Measurements from ENCODE around the gene PPP2R2D. TPM values are rescaled to one million over a fixed set of nuclear protein-coding genes. Genes with fewer than 3 reads are reported as not detected.
A peak's percentile ranks its signal among the peaks of the same experiment; 100 is the strongest.

Gene PPP2R2D
- 39.2 TPM for polyA plus RNA-seq (2012; ENCODE audit: insufficient read depth, insufficient read length)

DNA sequence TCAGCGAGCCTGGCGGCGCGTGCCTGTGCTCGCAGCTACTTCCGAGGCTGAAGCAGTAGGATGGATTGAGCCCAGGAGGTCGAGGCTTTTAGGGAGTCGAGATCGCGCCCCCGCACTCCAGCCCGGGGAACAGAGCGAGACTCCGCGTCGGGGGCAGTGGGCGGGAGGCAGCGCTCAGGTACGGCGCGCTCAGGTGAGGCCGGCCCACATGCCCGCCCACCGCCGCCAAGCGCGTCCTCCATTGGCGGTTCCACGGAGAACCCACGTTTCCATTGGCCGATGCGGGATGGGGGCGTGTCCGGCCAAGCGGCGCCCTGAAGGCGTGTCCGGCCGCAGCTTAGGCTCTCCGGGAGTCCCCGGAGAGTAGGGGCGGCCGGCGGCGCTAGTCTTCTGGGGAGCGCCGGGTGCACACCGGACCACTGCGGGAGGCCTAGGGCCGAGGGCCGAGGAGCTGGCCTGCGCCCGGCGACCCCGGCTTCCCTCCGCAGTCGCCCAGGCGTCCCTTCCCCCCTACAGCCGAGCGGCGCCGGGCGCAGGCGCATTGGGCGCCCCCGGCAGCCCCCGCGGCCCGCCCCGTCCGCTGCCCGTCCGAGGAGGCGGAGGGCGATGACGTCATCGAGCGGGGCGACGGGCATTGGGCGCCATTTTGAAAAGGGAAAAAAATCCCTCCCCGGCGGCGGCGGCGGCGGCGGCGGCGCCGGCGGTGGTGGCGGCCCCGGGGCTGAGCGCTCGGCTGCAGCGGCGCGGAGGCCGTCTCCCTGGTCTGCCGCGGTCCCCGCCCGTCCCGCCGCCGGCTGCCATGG lies at the start of gene PPP2R2D:
Gene PPP2R2D (plus strand): TSS at position 659 of the 803 bp plus-strand sequence. CDS start 141 bp downstream, at position 800.
- H3K4me3 ChIP-seq (ENCODE audit: low read length), result peak within 1 kb of the TSS; percentile 72
- DNase-seq (ENCODE audit: low read depth, low spot score), result peak; percentile 87

DNA sequence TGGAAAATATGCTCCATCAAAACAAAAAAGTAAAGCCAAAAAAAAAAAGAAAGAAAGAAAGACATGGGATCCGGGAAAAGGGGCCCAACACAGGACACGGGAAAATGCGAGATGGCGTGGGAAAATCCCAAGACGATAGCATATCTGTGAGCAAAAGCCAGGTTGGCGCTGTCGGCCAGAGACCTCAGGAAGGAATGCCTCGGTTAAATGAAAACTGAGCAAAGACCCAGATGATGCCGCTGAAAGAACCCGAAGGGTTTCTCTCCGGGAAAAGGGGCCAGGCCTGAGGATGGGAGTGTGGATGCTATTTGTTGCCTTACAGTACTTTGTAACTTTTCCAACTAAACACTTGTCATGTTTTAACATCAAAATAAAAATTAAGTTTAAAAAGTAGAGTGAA lies 49.5 kb upstream of the PPP2R2D start:
- DNase-seq (ENCODE audit: low read depth, low spot score), result no peak
- no peak overlapping the region for H3K4me3 ChIP-seq (ENCODE audit: low read length)

DNA sequence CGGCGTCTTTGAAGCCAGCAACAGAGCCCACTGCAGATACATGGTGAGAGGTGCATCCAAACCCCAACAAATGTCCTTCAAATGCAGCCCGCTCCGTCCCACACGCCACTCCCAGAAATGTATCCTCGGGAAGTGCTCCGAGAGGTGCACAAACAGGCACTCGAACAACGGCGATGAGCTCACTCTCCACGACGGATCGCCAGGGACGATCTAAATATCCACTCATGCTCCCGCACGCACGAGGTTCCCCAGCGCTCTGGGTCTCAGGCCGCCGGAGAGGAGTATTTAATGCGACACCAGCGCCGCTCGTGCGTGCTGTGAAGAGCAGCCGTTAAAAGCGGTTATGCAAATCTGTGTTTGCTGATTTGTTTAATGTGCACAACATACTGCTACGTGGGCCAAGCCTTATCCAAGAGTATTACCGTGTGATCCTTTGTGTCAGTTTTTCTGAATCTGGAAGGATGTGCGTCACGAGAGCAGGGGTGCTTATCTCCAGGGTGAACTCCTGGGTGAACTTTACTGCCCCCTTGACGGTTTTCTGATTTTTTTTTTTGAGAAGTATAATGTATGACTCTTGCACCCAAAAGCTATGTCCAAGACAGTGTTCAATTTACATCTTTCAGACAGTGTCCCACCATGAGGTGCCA lies 48.5 kb upstream of the PPP2R2D start:
- H3K4me3 ChIP-seq (ENCODE audit: low read length), result no peak overlapping the region
- DNase-seq (ENCODE audit: low read depth, low spot score), result no peak

DNA sequence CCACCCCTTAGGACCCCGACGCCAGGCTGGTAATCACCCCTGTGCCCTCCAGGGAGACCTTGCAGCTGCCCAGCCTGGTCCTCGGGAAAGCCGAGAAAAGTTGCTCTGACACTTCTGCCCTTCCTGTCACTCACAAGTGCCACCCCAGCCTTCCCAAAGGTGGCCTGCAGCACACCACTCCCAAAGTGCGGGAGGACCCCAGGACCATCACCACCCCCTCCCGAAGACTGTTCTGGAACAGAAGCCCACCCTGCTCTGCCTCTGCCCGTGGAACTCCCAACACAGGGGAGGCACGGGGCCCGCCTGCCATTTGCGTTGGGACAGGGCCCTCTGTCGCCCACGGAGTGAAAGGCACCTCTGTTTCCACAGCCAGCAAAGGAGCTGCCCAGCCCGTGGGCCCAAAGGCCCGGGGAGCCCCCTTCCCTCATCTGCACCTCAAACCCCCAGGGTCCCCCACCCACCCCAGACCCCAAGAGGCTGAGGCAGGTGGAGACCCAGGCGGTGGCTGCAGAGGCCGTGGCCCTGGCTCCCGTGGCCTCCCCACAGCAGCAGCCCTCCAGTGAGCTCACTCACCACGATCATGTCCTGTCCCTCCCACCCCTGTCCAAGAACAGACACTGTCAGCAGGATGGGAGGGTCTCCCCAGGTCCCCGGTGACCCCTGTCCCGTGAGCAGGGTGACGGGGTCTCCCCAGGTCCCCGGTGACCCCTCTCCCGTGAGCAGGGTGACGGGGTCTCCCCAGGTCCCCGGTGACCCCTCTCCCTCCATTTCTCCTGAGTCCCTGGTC lies 47.8 kb upstream of the PPP2R2D start:
- no peak overlapping the region for H3K4me3 ChIP-seq (ENCODE audit: low read length)
- DNase-seq (ENCODE audit: low read depth, low spot score), result no peak

DNA sequence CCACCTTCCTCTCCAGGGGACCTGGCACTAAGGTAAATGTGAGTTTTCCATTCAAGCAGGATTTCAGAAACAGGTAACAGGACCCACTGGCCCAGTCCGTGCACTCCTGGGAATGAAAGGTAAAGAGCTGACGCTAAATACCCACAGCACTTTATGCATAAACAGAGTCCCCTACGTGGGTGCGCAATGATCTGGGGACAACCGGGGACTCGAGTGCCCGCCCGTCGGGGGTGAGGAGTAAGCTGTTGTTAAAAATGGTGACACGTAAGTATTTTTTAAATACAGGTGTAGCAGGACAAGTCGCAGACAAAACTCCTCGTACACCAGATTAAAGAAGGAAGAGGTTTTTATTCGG lies 47.2 kb upstream of the PPP2R2D start:
- no peak for DNase-seq (ENCODE audit: low read depth, low spot score)
- H3K4me3 ChIP-seq (ENCODE audit: low read length), result no peak overlapping the region

DNA sequence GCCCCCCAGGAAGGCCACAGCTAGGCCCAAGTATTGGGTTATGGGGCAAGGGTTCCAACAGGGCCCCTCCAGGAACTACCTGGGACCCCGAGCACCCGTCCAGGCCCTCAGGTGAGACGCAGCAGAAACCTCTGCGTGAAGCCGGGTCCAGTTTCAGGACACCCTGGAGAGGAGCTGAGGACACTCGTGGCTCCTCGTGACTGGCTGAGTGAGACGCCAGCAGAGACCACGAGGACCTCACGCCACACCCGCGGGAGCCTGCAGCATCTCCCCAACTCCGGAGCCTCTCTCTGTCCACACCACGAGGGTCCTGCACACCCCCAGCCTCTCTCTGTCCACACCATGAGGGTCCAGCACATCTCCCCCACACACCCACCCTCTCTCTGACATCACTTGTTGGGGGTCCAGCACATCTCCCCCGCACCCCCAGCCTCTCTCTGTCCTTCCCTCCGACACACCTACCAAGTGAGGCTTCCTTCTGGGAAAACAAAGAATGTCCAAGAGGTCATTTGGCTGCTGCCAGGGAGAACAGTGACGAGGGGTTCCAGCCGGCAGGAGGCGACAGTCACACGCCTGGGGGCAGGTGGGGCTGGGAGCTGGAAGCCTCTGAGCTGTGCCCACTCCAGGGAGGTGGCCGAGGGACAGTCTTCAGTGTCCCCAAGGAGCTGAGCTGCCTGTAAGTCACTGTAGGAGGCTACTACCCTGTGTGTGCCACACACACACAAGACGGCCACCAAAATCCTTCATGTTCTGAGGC lies 46.1 kb upstream of the PPP2R2D start:
- DNase-seq (ENCODE audit: low read depth, low spot score), result no peak
- H3K4me3 ChIP-seq (ENCODE audit: low read length), result no peak overlapping the region

DNA sequence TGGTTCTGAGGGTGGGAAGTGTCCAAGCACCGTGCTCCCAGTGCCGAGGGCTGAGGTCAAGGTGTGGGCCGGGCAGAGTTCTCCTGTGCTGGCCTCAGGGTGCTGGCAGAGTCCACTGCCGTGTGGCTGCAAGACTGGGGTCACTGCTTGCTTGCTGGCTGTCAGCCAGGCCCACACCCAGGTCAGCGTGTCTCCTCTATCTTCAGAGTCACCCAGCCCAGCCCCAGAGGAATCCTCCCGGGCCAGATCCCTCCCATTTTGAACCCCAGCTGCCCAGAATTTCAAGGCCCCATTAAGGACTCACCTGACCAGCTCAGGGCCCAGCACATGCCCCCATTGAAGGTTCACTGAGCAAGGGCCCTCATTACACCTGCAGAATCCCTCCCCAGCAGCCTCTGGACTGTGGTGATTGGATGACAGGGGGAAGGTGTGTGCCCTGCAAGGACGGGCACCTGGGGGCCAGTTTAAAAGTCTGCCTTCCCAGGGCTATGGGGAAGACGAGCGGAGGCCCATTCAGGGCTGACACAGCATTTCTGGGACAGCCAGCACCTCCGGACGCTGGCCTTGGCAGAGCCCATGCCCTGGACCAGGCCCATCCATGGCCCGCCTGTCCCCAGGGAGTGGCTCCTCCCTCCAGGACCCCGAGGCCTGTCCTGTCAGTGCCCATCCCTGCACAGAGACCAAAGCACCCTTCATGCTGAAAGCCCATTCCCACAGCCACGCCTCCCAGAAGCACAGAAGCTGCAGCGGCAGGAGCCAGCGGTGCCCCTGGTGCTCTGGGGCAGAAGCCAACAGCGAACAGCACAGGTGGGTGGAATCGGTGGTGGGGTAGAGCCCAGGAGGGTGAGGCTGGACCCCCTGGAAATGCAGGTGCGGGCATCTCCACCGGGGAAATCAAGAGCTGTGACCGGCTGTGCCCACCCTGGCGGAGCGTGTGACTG lies 45.1 kb upstream of the PPP2R2D start:
- DNase-seq (ENCODE audit: low read depth, low spot score), result no peak
- H3K4me3 ChIP-seq (ENCODE audit: low read length), result no peak overlapping the region

DNA sequence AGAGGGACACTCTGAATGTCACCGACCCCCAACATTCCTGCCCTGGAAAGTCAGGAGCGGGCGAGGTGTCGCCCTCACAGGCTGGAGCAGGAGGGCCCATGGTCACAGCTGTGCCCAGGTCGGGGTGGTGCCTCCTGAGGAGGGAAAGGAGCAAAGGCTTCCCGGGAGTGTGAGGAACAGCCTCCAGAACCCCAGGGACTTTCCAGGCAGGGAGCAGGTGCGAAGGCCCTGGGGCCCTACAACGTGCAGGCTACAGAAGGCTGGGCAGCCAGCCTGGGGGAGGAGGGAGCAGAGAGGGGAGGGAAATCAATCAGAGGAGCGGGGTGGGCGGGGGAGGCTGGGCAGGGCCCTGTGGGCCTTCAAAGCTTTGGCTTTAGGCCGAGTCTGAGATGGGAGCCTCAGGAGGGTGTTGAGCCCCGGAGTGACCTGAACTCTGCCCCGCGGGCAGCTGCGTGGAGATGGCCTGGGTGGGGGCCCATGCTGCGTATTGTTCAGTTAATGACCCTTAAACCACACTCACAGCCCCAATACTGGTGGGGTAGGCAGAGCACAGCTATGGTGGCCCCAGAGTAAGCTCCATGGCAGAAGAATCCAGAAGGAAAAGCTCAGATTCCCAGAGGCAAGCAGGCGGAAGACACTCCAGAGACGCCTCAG lies 44.2 kb upstream of the PPP2R2D start:
- H3K4me3 ChIP-seq (ENCODE audit: low read length), result no peak overlapping the region
- DNase-seq (ENCODE audit: low read depth, low spot score), result no peak

DNA sequence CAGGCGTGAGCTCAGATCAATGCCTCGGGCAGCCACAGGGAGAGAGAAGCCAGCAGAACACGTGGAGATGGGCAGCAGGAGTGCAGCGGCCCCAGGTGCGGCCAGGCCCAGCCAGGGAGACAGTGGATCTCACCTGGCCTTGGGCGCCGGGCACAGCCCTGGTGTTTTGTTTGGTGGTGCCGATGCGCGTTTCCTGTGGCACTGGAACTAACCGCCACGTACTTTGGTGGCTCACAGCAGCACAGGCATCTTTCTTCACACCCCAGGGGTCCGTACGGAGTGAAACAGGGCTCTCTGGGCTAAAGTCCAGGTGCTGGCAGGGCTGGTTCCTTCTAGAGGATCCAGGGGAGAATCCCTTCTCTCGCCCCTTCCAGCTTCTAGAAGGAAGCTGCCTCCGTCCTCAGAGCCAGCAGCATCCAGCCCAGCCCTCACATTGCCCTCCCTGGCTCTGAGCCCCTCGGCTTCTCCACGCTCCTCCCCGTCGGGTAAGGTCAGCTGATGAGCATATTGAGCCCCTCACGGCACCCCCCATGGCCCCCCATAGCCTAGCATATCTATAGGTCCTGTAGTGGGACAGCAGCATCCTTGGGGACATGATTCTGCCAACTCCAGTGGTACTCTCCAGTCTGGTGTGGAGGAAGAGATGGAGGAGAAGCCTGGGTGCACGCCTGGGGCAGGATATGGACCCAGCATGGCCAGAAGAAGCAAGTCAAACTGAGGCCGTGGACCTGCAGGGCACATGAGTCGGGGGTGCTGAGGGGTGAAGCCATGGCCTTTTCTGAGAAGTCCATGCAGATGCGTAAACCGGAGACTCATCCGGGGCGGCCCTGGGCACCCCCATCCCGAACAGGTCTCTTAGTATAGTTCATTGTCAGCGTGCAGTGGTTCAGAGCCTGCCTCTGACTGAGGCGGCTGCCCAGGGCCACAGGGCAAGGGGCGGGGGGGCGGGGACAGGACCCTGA lies 43.4 kb upstream of the PPP2R2D start:
- H3K4me3 ChIP-seq (ENCODE audit: low read length), result no peak overlapping the region
- no peak for DNase-seq (ENCODE audit: low read depth, low spot score)

DNA sequence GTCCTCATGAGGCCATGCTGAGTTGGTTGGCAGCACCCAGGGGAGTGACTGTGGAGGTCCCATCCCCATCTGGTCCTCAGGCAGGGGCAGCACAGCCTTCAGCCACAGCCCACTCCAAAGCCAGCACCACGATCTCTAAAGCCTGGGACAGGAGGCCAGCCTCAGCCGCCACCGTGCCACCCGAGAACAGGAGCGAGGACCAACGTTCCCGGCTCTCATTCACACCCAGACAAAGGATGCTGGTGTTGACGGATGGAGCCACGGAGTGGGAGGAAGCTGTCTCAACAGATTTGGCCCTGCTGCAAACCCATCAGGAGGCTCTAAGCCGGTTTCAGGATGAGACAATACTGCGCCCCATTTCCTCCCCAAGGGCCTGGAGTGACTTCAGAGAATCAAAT lies 42.7 kb upstream of the PPP2R2D start:
- no peak for DNase-seq (ENCODE audit: low read depth, low spot score)
- H3K4me3 ChIP-seq (ENCODE audit: low read length), result no peak overlapping the region

DNA sequence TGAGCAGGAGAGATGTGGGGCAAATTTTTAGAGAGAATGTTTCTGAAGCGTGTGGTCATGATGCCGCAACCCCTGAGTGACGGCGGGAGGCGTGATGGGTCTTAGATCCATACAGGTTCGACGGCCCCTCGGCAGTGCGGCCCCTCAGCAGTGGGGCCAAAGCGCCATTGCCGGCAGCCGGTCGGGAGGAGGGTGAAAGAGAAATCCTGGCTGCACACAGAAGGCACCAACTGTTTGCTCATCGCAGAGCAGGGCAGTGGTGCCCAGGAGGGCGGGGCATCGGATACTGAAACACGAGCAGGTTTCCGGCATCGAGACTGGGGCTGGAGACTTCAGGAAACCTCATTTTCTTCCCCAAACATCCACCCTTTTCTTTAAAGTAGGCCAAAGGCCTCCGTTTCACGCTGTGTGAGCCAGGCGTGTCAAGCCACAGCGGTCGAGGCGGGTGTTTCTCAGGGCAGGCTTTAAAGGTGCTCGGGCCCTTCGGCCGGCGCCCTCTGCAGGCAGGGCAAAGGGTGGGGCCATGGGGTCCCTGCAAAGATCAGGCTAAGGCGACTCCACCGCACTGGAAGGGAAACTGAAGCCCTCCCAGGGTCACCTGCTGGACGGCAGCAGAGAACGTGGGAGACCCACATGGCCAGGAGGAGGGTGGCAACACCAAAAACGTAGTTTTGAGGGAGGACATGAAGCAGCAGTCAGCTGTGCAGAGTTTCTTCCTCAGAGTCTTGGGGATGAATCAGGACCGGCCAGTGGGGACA lies 42.0 kb upstream of the PPP2R2D start:
- no peak overlapping the region for H3K4me3 ChIP-seq (ENCODE audit: low read length)
- DNase-seq (ENCODE audit: low read depth, low spot score), result no peak

DNA sequence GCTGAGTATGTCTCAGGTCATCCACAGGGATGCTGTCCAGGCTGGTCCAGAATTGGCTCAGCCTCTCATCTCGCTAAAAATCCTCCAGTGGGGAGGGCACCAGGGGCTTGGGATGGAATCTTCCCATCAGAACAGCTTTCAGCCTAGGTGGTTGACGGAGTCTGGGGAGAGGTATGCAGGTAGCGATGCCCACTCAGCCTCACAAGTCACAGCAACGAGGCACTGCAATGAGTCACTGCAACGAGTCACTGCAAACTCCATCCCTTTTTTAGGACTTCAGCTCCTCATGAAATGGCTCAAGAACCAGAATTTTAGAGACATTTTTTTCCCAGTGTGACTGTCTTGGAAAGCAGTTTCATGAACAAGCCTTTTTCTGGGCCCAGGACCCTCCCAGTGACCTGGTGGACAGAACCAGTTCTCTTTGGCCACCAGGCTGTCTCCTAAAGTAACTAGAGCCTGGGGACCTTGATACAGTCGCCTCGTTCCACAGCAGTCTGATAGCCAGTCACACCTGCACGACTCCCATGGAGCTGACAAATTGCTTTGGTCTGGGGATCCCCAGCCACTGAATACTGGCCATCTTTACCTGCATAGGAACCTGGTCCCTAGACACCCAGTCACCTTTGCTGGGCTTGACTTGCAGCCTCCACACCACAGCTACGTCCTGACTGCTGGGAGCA lies 41.3 kb upstream of the PPP2R2D start:
- no peak for DNase-seq (ENCODE audit: low read depth, low spot score)
- no peak overlapping the region for H3K4me3 ChIP-seq (ENCODE audit: low read length)

DNA sequence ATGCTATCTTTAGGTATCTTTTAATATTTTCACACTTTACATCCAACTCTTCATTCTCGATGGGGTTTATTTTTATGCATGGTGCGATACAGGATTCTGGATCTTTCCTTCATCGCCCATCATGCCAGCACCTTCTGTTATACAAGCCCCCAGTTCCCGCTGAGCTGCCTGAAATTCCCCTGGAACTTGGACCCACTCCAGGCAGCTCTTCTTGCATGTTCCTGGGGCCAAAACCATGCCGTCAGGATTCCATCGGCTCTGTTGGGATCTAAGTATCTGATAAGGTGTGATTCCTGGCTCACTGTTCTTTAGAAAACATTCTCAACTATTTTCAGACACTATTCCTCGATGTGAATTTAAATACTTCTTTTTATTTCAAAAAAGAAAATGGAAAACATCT lies 40.5 kb upstream of the PPP2R2D start:
- no peak overlapping the region for H3K4me3 ChIP-seq (ENCODE audit: low read length)
- DNase-seq (ENCODE audit: low read depth, low spot score), result no peak

DNA sequence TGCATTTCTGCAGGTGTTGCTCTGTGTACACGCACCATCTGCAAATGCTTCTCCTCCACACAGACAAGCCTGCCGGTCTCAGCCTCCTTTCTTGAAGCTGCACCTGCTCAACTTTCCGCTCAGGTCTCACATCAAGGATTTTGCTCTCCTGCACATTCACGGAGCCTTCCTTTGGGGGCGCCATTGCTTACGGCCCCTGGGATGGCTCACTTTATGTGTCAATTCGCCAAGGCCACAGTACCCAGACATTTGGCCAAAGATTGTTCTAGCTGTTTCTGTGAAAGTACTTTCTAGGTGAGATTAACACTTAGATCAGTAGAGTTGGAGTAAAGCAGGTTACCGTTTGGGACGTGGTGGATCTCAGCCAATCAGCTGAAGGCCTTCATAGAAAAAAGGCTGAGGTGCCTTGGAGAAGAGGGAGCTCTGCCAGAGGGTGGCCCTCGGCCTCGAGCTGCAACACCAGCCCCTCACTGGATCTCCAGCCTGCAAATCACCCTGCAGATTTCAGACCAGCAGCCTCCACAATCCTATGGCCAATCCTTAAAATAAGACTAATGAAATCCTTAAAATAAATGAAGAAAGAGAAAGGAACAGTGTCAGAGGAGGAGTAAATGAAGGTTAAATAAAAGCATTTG lies 39.9 kb upstream of the PPP2R2D start:
- DNase-seq (ENCODE audit: low read depth, low spot score), result no peak
- no peak overlapping the region for H3K4me3 ChIP-seq (ENCODE audit: low read length)

DNA sequence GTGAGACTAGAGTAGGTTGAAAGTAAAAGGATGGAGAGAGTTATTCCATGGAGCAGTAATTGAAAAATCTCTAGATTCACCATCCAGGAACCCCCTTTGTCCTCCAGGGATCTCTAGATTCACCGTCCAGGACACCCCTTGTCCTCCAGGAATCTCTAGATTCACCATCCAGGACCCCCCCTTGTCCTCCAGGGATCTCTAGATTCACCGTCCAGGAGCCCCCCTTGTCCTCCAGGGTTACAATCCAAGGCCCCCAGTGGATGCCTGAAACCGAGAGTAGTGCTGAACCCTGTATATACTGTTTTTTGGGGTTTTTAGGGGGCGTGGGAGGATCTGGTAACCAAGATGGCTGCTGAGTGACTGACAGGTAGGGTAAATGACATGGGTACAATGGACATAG lies 38.3 kb upstream of the PPP2R2D start:
- no peak for DNase-seq (ENCODE audit: low read depth, low spot score)
- no peak overlapping the region for H3K4me3 ChIP-seq (ENCODE audit: low read length)

Measured in Jurkat, Clone E6-1 (cell line).